Stomach (tissue), 4 donors: ENCODE data around the gene C3orf20.

Source experiments
- EP300 ChIP-seq: sonication (generic); formaldehyde crosslinking; IDR thresholded peaks from one replicate; pipeline ENCODE4 v1.6.1; 2017; ENCODE audit warnings: antibody characterized with exemption
- POLR2A ChIP-seq, 4 donors: fragments of 450-650 bp; IDR thresholded peaks; one replicate each; pipeline ENCODE4 v1.6.1; 2016; ENCODE audit warnings: antibody characterized with exemption in 4 of 4, control low read depth in 2 of 4, mild to moderate bottlenecking in 1 of 4, moderate library complexity in 1 of 4
- POLR2AphosphoS5 ChIP-seq, 3 donors: sonication (generic); formaldehyde crosslinking; IDR thresholded peaks; one replicate each; pipeline ENCODE4 v1.6.1; 2016; ENCODE audit warnings: antibody characterized with exemption in 3 of 3
- TF ChIP-seq, protein P1 (sequence below), 7 experiments: fragments of 450-650 bp in 4 of 7; fragments of 200-600 bp in 3 of 7; sonication (generic) in 3 of 7; IDR thresholded peaks; one replicate each; pipeline ENCODE4 v1.5.1; 2016 to 2019; ENCODE audit warnings: antibody characterized with exemption in 7 of 7, control low read depth in 2 of 7, mild to moderate bottlenecking in 1 of 7

DNA sequence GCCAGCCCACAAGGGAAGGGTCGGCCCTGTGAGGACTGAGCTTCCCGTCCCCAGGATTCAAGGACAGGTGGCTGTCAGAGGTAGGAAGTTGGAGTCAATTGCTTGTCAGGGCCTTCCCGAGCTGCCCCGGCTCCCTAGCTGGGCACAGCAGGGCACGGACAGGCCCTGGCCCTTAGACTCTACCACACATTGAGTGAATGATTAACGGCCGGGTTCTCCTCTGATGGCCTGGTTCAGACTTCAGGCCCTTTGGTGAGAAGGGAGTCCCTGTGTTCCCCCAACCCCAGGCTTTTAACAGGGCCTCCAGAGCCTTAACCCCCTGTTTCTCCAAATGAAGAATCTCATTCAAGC lies 127.4 kb downstream of the C3orf20 start:
- TF ChIP-seq, protein P1, sequence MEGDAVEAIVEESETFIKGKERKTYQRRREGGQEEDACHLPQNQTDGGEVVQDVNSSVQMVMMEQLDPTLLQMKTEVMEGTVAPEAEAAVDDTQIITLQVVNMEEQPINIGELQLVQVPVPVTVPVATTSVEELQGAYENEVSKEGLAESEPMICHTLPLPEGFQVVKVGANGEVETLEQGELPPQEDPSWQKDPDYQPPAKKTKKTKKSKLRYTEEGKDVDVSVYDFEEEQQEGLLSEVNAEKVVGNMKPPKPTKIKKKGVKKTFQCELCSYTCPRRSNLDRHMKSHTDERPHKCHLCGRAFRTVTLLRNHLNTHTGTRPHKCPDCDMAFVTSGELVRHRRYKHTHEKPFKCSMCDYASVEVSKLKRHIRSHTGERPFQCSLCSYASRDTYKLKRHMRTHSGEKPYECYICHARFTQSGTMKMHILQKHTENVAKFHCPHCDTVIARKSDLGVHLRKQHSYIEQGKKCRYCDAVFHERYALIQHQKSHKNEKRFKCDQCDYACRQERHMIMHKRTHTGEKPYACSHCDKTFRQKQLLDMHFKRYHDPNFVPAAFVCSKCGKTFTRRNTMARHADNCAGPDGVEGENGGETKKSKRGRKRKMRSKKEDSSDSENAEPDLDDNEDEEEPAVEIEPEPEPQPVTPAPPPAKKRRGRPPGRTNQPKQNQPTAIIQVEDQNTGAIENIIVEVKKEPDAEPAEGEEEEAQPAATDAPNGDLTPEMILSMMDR (IDR thresholded peaks at IDR 0.05) = no peak
- TF ChIP-seq POLR2A (IDR thresholded peaks at IDR 0.05) = no peak
- TF ChIP-seq EP300 = no peak
- TF ChIP-seq POLR2AphosphoS5 (IDR thresholded peaks at IDR 0.05) = no peak
